ENCODE results near the gene FRG2.

- TF ChIP-seq CTCF (IDR thresholded peaks at IDR 0.05), result no peak
- TF ChIP-seq POLR2A (IDR thresholded peaks at IDR 0.05), result no peak
Observed at GRCh38 chr4:190015538-190016368, 11.3 kb downstream of the FRG2 start.
